ENCODE data around the gene ALDH1A1. TPM values are rescaled to one million over a fixed set of nuclear protein-coding genes. Genes with fewer than 3 reads are reported as not detected.

The ALDH1A1 gene
- total RNA-seq, 1 experiment from 2014 or later = 8.8 TPM

- ChIA-PET POLR2A (ENCODE audit: low non-redundant PET) (no interaction called here), CTCF (no interaction called here)
- Histone ChIP-seq H3K27me3 (replicated peaks; ENCODE audit: insufficient read depth, low read depth, low read length, poor library complexity) (no peaks in the 10 kb centered on the region), H3K4me3 (ENCODE audit: low read depth, low read length, poor library complexity, severe bottlenecking) (no peak overlapping the region), H3K36me3 (ENCODE audit: insufficient read depth, low read length, poor library complexity, severe bottlenecking) (no peaks in the 10 kb centered on the region), H3K9me3 (ENCODE audit: low read depth, low read length, poor library complexity, severe bottlenecking) (no peaks in the 10 kb centered on the region), H3K27ac (ENCODE audit: low read depth, low read length, poor library complexity, severe bottlenecking) (no peak overlapping the region), H3K4me1 (ENCODE audit: insufficient read depth, low read length, poor library complexity, severe bottlenecking) (peaks cover 10% of the 10 kb centered on the region)
- no peak for DNase-seq (ENCODE audit: low spot score)
- TF ChIP-seq EZH2 (IDR thresholded peaks at IDR 0.05; ENCODE audit: borderline replicate concordance, low read depth, low read length, poor library complexity, severe bottlenecking) (no peak), CTCF (conservative IDR thresholded peaks at IDR 0.05; ENCODE audit: low read depth, low read length) (no peak)
- intact Hi-C loops (cut with micrococcal nuclease; ENCODE audit: unreplicated experiment) = no loop called here
- no TSS peak for BruUV-seq (replicated peaks)
Measured at GRCh38 chr9:72995131-72996024, 42.5 kb upstream of the ALDH1A1 start.

GRCh38 chr9:72991772-72992171 is 38.9 kb upstream of the ALDH1A1 start:
- no peak overlapping the region for H3K27ac ChIP-seq (ENCODE audit: low read depth, low read length, poor library complexity, severe bottlenecking)
- TF ChIP-seq CTCF (conservative IDR thresholded peaks at IDR 0.05; ENCODE audit: low read depth, low read length) (no peak), EZH2 (IDR thresholded peaks at IDR 0.05; ENCODE audit: borderline replicate concordance, low read depth, low read length, poor library complexity, severe bottlenecking) (no peak)
- ChIA-PET POLR2A (ENCODE audit: low non-redundant PET) (no interaction called here), CTCF (no interaction called here)
- no peak for DNase-seq (ENCODE audit: low spot score)
- intact Hi-C loops (cut with micrococcal nuclease; ENCODE audit: unreplicated experiment) = no loop called here
- H3K36me3 ChIP-seq (ENCODE audit: insufficient read depth, low read length, poor library complexity, severe bottlenecking) = no peaks in the 10 kb centered on the region
- BruUV-seq (replicated peaks) = no TSS peak
- H3K27me3 ChIP-seq (replicated peaks; ENCODE audit: insufficient read depth, low read depth, low read length, poor library complexity) = no peaks in the 10 kb centered on the region
- H3K4me1 ChIP-seq (ENCODE audit: insufficient read depth, low read length, poor library complexity, severe bottlenecking) = peaks cover 9% of the 10 kb centered on the region
- H3K4me3 ChIP-seq (ENCODE audit: low read depth, low read length, poor library complexity, severe bottlenecking) = no peak overlapping the region
- H3K9me3 ChIP-seq (ENCODE audit: low read depth, low read length, poor library complexity, severe bottlenecking) = no peaks in the 10 kb centered on the region

GRCh38 chr9:72990397-72991182 is 37.7 kb upstream of the ALDH1A1 start:
- ChIA-PET POLR2A (ENCODE audit: low non-redundant PET) (no interaction called here), CTCF (no interaction called here)
- H3K36me3 ChIP-seq (ENCODE audit: insufficient read depth, low read length, poor library complexity, severe bottlenecking) = no peaks in the 10 kb centered on the region
- no peak overlapping the region for H3K27ac ChIP-seq (ENCODE audit: low read depth, low read length, poor library complexity, severe bottlenecking)
- H3K27me3 ChIP-seq (replicated peaks; ENCODE audit: insufficient read depth, low read depth, low read length, poor library complexity) = no peaks in the 10 kb centered on the region
- no TSS peak for BruUV-seq (replicated peaks)
- no peak for TF ChIP-seq EZH2 (IDR thresholded peaks at IDR 0.05; ENCODE audit: borderline replicate concordance, low read depth, low read length, poor library complexity, severe bottlenecking)
- no peak for TF ChIP-seq CTCF (conservative IDR thresholded peaks at IDR 0.05; ENCODE audit: low read depth, low read length)
- intact Hi-C loops (cut with micrococcal nuclease; ENCODE audit: unreplicated experiment) = no loop called here
- no peaks in the 10 kb centered on the region for H3K4me1 ChIP-seq (ENCODE audit: insufficient read depth, low read length, poor library complexity, severe bottlenecking)
- H3K4me3 ChIP-seq (ENCODE audit: low read depth, low read length, poor library complexity, severe bottlenecking) = no peak overlapping the region
- no peaks in the 10 kb centered on the region for H3K9me3 ChIP-seq (ENCODE audit: low read depth, low read length, poor library complexity, severe bottlenecking)
- DNase-seq (ENCODE audit: low spot score) = no peak
